Measurements from ENCODE around the gene CACNA2D3.

GRCh38 chr3:54875596-54876268 lies 753.4 kb downstream of the CACNA2D3 start:
- no peak for TF ChIP-seq CTCF (IDR thresholded peaks at IDR 0.05)
- no peak for TF ChIP-seq POLR2A (IDR thresholded peaks at IDR 0.05)
- TF ChIP-seq EP300 (IDR thresholded peaks at IDR 0.05) = no peak

Measured in upper lobe of left lung (tissue), 4 donors.